Neural cell (in vitro differentiated cells): ENCODE data around the gene LRRC8B. TPM values are rescaled to one million over a fixed set of nuclear protein-coding genes. Genes with fewer than 3 reads are reported as not detected.

Experiments used
- H2AFZ ChIP-seq: fragments of 200-600, 300-800 bp; sonication (generic), shearing (Covaris generic); 2 replicates; pipeline ENCODE4 v1.6.0; 2014; ENCODE audit warnings: low read depth, mild to moderate bottlenecking, antibody characterized with exemption, low read length, moderate library complexity
- H3F3A ChIP-seq: fragments of 200-600 bp; shearing (Covaris generic); 2 replicates; pipeline ENCODE4 v1.6.1; 2016; ENCODE audit warnings: mild to moderate bottlenecking, moderate library complexity, mixed read lengths, antibody characterized with exemption, low read length; ENCODE audit not compliant: insufficient read depth, poor library complexity, severe bottlenecking
- H3K27ac ChIP-seq: fragments of 200-600, 300-800 bp; sonication (generic), shearing (Covaris generic); 2 replicates; pipeline ENCODE4 v1.5.1; 2014; ENCODE audit warnings: mild to moderate bottlenecking, low read length, moderate library complexity
- H3K27me3 ChIP-seq: fragments of 300-800, 200-600 bp; sonication (generic), shearing (Covaris generic); 2 replicates; pipeline ENCODE4 v1.6.0; 2014; ENCODE audit warnings: mild to moderate bottlenecking, low read depth, low read length, moderate library complexity; ENCODE audit not compliant: insufficient read depth
- H3K36me3 ChIP-seq: fragments of 300-800, 200-600 bp; sonication (generic), shearing (Covaris generic); 2 replicates; pipeline ENCODE4 v1.5.1; 2014; ENCODE audit warnings: mild to moderate bottlenecking, antibody characterized with exemption, low read length, moderate library complexity; ENCODE audit not compliant: insufficient read depth
- H3K4me2 ChIP-seq: fragments of 300-800, 200-600 bp; sonication (generic), shearing (Covaris generic); 2 replicates; pipeline ENCODE4 v1.6.0; 2014; ENCODE audit warnings: mild to moderate bottlenecking, low read length
- H3K4me3 ChIP-seq: fragments of 300-800, 200-600 bp; sonication (generic), shearing (Covaris generic); 2 replicates; pipeline ENCODE4 v1.5.1; 2014; ENCODE audit warnings: mild to moderate bottlenecking, low read length, moderate library complexity
- H3K79me2 ChIP-seq: fragments of 200-600 bp; shearing (Covaris generic); replicated peaks from 2 replicates; pipeline ENCODE4 v1.6.0; 2014; ENCODE audit warnings: mild to moderate bottlenecking, low read length, moderate library complexity; ENCODE audit not compliant: insufficient read depth
- H3K9ac ChIP-seq: fragments of 300-800, 200-600 bp; sonication (generic), shearing (Covaris generic); 2 replicates; pipeline ENCODE4 v1.6.1; 2016; ENCODE audit warnings: mild to moderate bottlenecking, low read length, mixed read lengths
- H3K9me2 ChIP-seq: fragments of 200-600 bp; shearing (Covaris generic); 2 replicates; pipeline ENCODE4 v1.6.1; 2016; ENCODE audit warnings: mild to moderate bottlenecking, low read length, mixed read lengths; ENCODE audit not compliant: insufficient read depth
- H3K9me3 ChIP-seq: fragments of 200-600, 300-800 bp; sonication (generic), shearing (Covaris generic); 2 replicates; pipeline ENCODE4 v1.6.1; 2016; ENCODE audit warnings: mild to moderate bottlenecking, mixed run types, low read length, moderate library complexity, mixed read lengths
- H4K20me1 ChIP-seq: fragments of 200-600 bp; shearing (Covaris generic); 2 replicates; pipeline ENCODE4 v1.6.1; 2016; ENCODE audit warnings: mild to moderate bottlenecking, mixed run types; ENCODE audit not compliant: insufficient read depth
- CTCF ChIP-seq: fragments of 450-650 bp; IDR thresholded peaks from 2 replicates; pipeline ENCODE4 v1.5.1; 2014; ENCODE audit warnings: antibody characterized with exemption, mild to moderate bottlenecking, moderate library complexity; ENCODE audit not compliant: poor library complexity, severe bottlenecking
- EP300 ChIP-seq: fragments of 450-650 bp; conservative IDR thresholded peaks from 2 replicates; pipeline ENCODE4 v1.6.1; 2014; ENCODE audit warnings: antibody characterized with exemption, mild to moderate bottlenecking, moderate library complexity; ENCODE audit not compliant: poor library complexity, severe bottlenecking
- EZH2 ChIP-seq: fragments of 200-600, 300-800 bp; shearing (Covaris generic), sonication (generic); IDR thresholded peaks from 2 replicates; pipeline ENCODE4 v1.6.1; 2014; ENCODE audit warnings: antibody characterized with exemption, low read length, borderline replicate concordance, mild to moderate bottlenecking; ENCODE audit not compliant: insufficient read depth, poor library complexity, severe bottlenecking
- MXI1 ChIP-seq: fragments of 450-650 bp; conservative IDR thresholded peaks from 2 replicates; pipeline ENCODE4 v1.6.1; 2014; ENCODE audit warnings: antibody characterized with exemption, mild to moderate bottlenecking; ENCODE audit not compliant: poor library complexity, severe bottlenecking
- POLR2AphosphoS5 ChIP-seq: IDR thresholded peaks from 2 replicates; pipeline ENCODE4 v1.6.1; 2012
- RAD21 ChIP-seq: fragments of 450-650 bp; conservative IDR thresholded peaks from 2 replicates; pipeline ENCODE4 v1.6.1; 2014; ENCODE audit warnings: antibody characterized with exemption, mild to moderate bottlenecking, moderate library complexity
- REST ChIP-seq: IDR thresholded peaks from 2 replicates; pipeline ENCODE4 v1.6.1; 2012; ENCODE audit warnings: borderline replicate concordance
- SMC3 ChIP-seq: fragments of 450-650 bp; conservative IDR thresholded peaks from 2 replicates; pipeline ENCODE4 v1.6.1; 2014; ENCODE audit warnings: antibody characterized with exemption, mild to moderate bottlenecking, moderate library complexity; ENCODE audit not compliant: poor library complexity
- TAF1 ChIP-seq: IDR thresholded peaks from 2 replicates; pipeline ENCODE4 v1.6.1; 2012; ENCODE audit warnings: low read depth
- polyA plus RNA-seq: library from polyadenylated mRNA; depleted of rRNA; stranded (reverse); fragments of >200 nt; gene quantifications from 2 replicates; pipeline ENCODE4 v1.2.3, GENCODE V29; 2014

Gene LRRC8B
- polyA plus RNA-seq, 1 donor from 2014 or later = 15.9 TPM

GRCh38 chr1:89576013-89576412 is 51.4 kb downstream of the LRRC8B start:
- H3K9me2 ChIP-seq = no peaks in the 10 kb centered on the region
- no peaks in the 10 kb centered on the region for H3K9me3 ChIP-seq
- no peak overlapping the region for H3K4me3 ChIP-seq
- no peaks in the 10 kb centered on the region for H3K27me3 ChIP-seq
- H3K9ac ChIP-seq = no peak overlapping the region
- H3K36me3 ChIP-seq = no peaks in the 10 kb centered on the region
- TF ChIP-seq CTCF = no peak
- TF ChIP-seq EP300 = no peak
- no peak for TF ChIP-seq EZH2
- no peak for TF ChIP-seq REST
- no peak for TF ChIP-seq POLR2AphosphoS5
- TF ChIP-seq TAF1 = no peak
- TF ChIP-seq SMC3 = no peak
- TF ChIP-seq RAD21 = no peak
- TF ChIP-seq MXI1 = no peak
- no peaks in the 10 kb centered on the region for H3K79me2 ChIP-seq
- H2AFZ ChIP-seq = no peak overlapping the region
- no peak overlapping the region for H3K27ac ChIP-seq
- no peaks in the 10 kb centered on the region for H3F3A ChIP-seq
- no peak overlapping the region for H3K4me2 ChIP-seq
- no peaks in the 10 kb centered on the region for H4K20me1 ChIP-seq

- Histone ChIP-seq H3K27me3 (no peaks in the 10 kb centered on the region), H3K79me2 (no peaks in the 10 kb centered on the region), H3K36me3 (peaks cover 5% of the 10 kb centered on the region), H3K9me2 (no peaks in the 10 kb centered on the region), H3K27ac (no peak overlapping the region), H3K4me3 (no peak overlapping the region), H3F3A (no peaks in the 10 kb centered on the region), H3K9ac (no peak overlapping the region), H3K4me2 (no peak overlapping the region), H4K20me1 (no peaks in the 10 kb centered on the region), H2AFZ (no peak overlapping the region), H3K9me3 (no peaks in the 10 kb centered on the region)
- TF ChIP-seq MXI1 (no peak), EZH2 (no peak), RAD21 (no peak), SMC3 (no peak), CTCF (no peak)
Measured at GRCh38 chr1:89578151-89578550, 53.5 kb downstream of the LRRC8B start.
